ENCODE results near the gene MRM3.
A peak's percentile ranks its signal among the peaks of the same experiment; 100 is the strongest.
"Not testable (repeated sequence)": the region's sequence is repeated elsewhere in the genome, so short reads cannot be mapped to it uniquely, and the experiment has no call there.

The MRM3 gene

GRCh38 chr17:773467-774312, 8.5 kb upstream of the MRM3 start:
- Mint-ChIP-seq H3K4me1 (peaks cover 18 to 38% of the 10 kb centered on the region in 2 donors), H3K9me3 (no peaks in the 10 kb centered on the region), H3K4me3 (peak overlapping the region; percentile 71 to 73), H3K27me3 (no peaks in the 10 kb centered on the region), H3K27ac (peak overlapping the region; percentile 93), H3K36me3 (peaks cover 70 to 83% of the 10 kb centered on the region in 2 donors)
- DNase-seq (peak; percentile 43), ATAC-seq (replicated peaks) (peak; percentile 94 to 95)

- H3K4me3 Mint-ChIP-seq: peak overlapping the region; percentile 71 to 73
- peak overlapping the region; percentile 93 for H3K27ac Mint-ChIP-seq
These were observed 7.9 kb upstream of the MRM3 start for GRCh38 chr17:774313-774584.

GRCh38 chr17:778096-778495, 4.1 kb upstream of the MRM3 start:
- no peaks in the 10 kb centered on the region for H3K9me3 Mint-ChIP-seq
- no peaks in the 10 kb centered on the region for H3K27me3 Mint-ChIP-seq
- DNase-seq (no peak), ATAC-seq (replicated peaks) (no peak)
- H3K36me3 Mint-ChIP-seq: peaks cover 54 to 66% of the 10 kb centered on the region in 2 donors
- no peak overlapping the region for H3K4me3 Mint-ChIP-seq
- H3K27ac Mint-ChIP-seq: no peak overlapping the region
- peaks cover 28 to 42% of the 10 kb centered on the region in 2 donors for H3K4me1 Mint-ChIP-seq

More at GRCh38 chr17:774313-774584, 7.9 kb upstream of the MRM3 start:
- peaks cover 65 to 77% of the 10 kb centered on the region in 2 donors for H3K36me3 Mint-ChIP-seq
- ATAC-seq (replicated peaks) (no peak), DNase-seq (no peak)
- H3K4me1 Mint-ChIP-seq: peaks cover 18 to 38% of the 10 kb centered on the region in 2 donors
- H3K9me3 Mint-ChIP-seq: no peaks in the 10 kb centered on the region
- no peaks in the 10 kb centered on the region for H3K27me3 Mint-ChIP-seq

- peaks cover 13 to 26% of the 10 kb centered on the region in 2 donors for H3K36me3 Mint-ChIP-seq
These were observed 2.0 kb downstream of the MRM3 start for GRCh38 chr17:784143-784542.

GRCh38 chr17:785901-786300, 3.7 kb downstream of the MRM3 start:
- not testable (repeated sequence) for H3K9me3 Mint-ChIP-seq; DNase-seq; H3K27ac Mint-ChIP-seq; H3K27me3 Mint-ChIP-seq; H3K4me3 Mint-ChIP-seq; ATAC-seq (replicated peaks)
- Mint-ChIP-seq H3K4me1 (peaks cover 13 to 18% of the 10 kb centered on the region in 2 donors), H3K36me3 (peaks cover 16 to 35% of the 10 kb centered on the region in 2 donors)

More at GRCh38 chr17:784143-784542, 2.0 kb downstream of the MRM3 start:
- H3K9me3 Mint-ChIP-seq: no peaks in the 10 kb centered on the region
- H3K4me3 Mint-ChIP-seq: peak overlapping the region; percentile 39 to 52
- H3K4me1 Mint-ChIP-seq: peaks cover 16 to 23% of the 10 kb centered on the region in 2 donors
- ATAC-seq (replicated peaks) (no peak), DNase-seq (no peak)
- H3K27ac Mint-ChIP-seq: peak overlapping the region; percentile 14
- no peaks in the 10 kb centered on the region for H3K27me3 Mint-ChIP-seq

GRCh38 chr17:787641-788221, 5.6 kb downstream of the MRM3 start:
- no peak overlapping the region for H3K4me3 Mint-ChIP-seq
- H3K27ac Mint-ChIP-seq: no peak overlapping the region
- peaks cover 22 to 38% of the 10 kb centered on the region in 2 donors for H3K36me3 Mint-ChIP-seq

DNA sequence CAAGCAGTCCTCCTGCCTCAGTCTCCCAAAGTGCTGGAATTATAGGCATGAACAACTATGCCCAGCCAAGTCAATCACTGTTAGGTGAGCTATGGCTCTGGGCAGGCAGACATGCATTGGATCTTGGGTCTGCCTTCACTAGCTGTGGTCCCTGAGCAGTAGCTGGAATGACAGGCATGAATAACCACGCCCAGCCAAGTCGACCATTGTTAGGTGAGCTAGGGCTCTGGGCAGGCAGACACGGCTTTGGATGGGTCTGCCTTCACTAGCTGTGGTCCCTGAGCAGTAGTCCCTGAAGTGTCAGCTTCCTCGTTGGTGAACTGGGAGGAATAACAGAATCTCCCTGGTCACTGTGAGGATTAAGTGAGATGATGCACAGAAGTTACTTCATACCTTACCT, 6.4 kb downstream of the MRM3 start:
- H3K9me3 Mint-ChIP-seq: no peaks in the 10 kb centered on the region
- H3K4me1 Mint-ChIP-seq: peaks cover 4 to 13% of the 10 kb centered on the region in 2 donors
- H3K27me3 Mint-ChIP-seq: no peaks in the 10 kb centered on the region
- H3K4me3 Mint-ChIP-seq: no peak overlapping the region
- peaks cover 27 to 42% of the 10 kb centered on the region in 2 donors for H3K36me3 Mint-ChIP-seq
- ATAC-seq (replicated peaks): no peak
- no peak for DNase-seq
- H3K27ac Mint-ChIP-seq: no peak overlapping the region

More at GRCh38 chr17:787641-788221, 5.6 kb downstream of the MRM3 start:
- no peak for ATAC-seq (replicated peaks)
- H3K4me1 Mint-ChIP-seq: peaks cover 4 to 13% of the 10 kb centered on the region in 2 donors
- H3K27me3 Mint-ChIP-seq: no peaks in the 10 kb centered on the region
- DNase-seq: no peak
- no peaks in the 10 kb centered on the region for H3K9me3 Mint-ChIP-seq

GRCh38 chr17:789160-789840, 7.1 kb downstream of the MRM3 start:
- Mint-ChIP-seq H3K27me3 (no peaks in the 10 kb centered on the region), H3K36me3 (peaks cover 27 to 43% of the 10 kb centered on the region in 2 donors), H3K4me3 (no peak overlapping the region), H3K27ac (no peak overlapping the region), H3K9me3 (no peaks in the 10 kb centered on the region), H3K4me1 (peaks cover 2 to 6% of the 10 kb centered on the region in 2 donors)
- ATAC-seq (replicated peaks) (no peak), DNase-seq (no peak)

- not testable (repeated sequence) for DNase-seq; H3K4me3 Mint-ChIP-seq; ATAC-seq (replicated peaks); H3K9me3 Mint-ChIP-seq; H3K27ac Mint-ChIP-seq; H3K27me3 Mint-ChIP-seq
- Mint-ChIP-seq H3K4me1 (peaks cover 4 to 12% of the 10 kb centered on the region in 2 donors), H3K36me3 (peaks cover 30 to 47% of the 10 kb centered on the region in 2 donors)
These were observed 8.0 kb downstream of the MRM3 start for GRCh38 chr17:789931-790873.

DNA sequence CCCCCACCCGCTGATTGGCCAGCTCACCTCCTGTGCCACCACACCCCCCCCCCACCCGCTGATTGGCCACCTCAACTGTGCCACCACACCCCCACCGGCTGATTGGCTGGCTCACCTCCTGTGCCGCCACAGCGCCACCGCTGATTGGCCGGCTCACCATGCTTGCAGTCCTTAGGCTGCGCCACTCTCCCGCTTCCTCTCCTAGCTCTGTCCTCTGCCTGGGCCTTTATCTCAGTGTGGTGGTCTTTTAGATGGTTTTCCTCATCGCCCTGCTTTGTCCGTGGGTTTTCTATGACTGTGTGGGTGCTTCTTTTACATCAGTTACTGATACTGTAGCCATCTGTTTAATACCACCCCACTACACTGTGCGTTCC, 8.7 kb downstream of the MRM3 start:
- H3K36me3 Mint-ChIP-seq: peaks cover 30 to 52% of the 10 kb centered on the region in 2 donors
- not testable (repeated sequence) for H3K9me3 Mint-ChIP-seq; H3K27ac Mint-ChIP-seq; ATAC-seq (replicated peaks); H3K27me3 Mint-ChIP-seq; H3K4me3 Mint-ChIP-seq; DNase-seq
- peaks cover 4 to 12% of the 10 kb centered on the region in 2 donors for H3K4me1 Mint-ChIP-seq

DNA sequence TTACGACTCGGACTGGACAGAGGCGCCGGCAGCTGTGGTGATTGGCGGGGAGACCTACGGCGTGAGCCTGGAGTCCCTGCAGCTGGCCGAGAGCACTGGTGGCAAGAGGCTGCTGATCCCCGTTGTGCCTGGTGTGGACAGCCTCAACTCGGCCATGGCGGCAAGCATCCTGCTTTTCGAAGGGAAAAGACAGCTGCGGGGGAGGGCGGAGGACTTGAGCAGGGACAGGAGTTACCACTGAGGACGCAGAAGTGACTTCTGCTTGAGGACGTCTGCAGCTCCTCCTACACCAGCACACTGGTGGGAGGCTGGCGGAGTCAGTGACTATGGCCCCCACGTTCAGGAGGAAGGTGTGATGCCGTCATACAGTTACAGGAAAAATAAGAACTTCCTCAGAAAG, 9.7 kb downstream of the MRM3 start:
- ATAC-seq (replicated peaks) (no peak), DNase-seq (no peak)
- Mint-ChIP-seq H3K27me3 (no peaks in the 10 kb centered on the region), H3K4me3 (no peak overlapping the region), H3K36me3 (peaks cover 35 to 57% of the 10 kb centered on the region in 2 donors), H3K27ac (no peak overlapping the region), H3K9me3 (no peaks in the 10 kb centered on the region), H3K4me1 (peaks cover 4 to 12% of the 10 kb centered on the region in 2 donors)

DNA sequence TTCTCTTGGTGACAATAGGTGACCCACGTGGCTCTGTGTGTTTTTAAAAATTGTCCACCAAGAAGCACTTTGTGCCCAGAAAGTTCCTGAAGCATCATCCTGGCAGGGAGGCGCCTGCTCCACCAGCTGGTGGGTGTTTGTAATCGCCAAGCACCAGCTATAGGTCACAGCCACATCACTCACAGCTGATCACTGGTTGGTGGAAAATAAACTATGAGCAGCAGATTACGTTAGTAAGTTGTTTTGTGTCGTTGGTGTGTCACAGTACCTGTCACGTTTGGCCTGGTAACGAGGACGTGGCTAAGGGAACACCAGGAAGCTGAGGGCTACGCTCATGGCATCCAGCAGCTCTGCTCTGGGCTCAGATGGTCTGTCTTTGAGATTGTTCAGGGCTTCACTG, 10.1 kb downstream of the MRM3 start:
- H3K27ac Mint-ChIP-seq: peak overlapping the region; percentile 62
- ATAC-seq (replicated peaks) (no peak), DNase-seq (no peak)
- peaks cover 4 to 12% of the 10 kb centered on the region in 2 donors for H3K4me1 Mint-ChIP-seq
- H3K27me3 Mint-ChIP-seq: no peaks in the 10 kb centered on the region
- no peaks in the 10 kb centered on the region for H3K9me3 Mint-ChIP-seq
- no peak overlapping the region for H3K4me3 Mint-ChIP-seq
- peaks cover 32 to 55% of the 10 kb centered on the region in 2 donors for H3K36me3 Mint-ChIP-seq

DNA sequence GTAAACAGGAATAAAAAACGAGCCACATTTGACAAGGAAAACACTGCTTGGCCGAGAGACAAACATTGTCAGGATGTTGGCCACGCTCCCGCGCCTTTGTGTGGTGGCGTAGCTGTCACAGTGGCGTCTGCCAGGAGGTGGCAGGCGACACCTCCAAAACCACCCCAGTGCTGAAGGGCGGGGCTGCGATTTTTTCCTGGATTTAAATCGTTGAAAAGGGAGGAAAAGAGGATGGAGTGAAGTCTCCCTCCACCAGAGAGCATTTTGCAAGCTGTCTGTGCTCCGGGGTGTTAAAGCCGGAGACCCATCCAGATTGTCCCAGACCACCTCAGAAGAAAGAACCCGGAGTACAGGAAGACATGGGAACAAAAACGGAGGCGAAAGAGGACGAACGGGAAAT, 12.7 kb downstream of the MRM3 start:
- ATAC-seq (replicated peaks): peak; percentile 81 to 83

More for the DNA sequence above, 12.7 kb downstream of the MRM3 start:
- Mint-ChIP-seq H3K4me3 (peak overlapping the region; percentile 36 to 69), H3K27ac (peak overlapping the region; percentile 25), H3K4me1 (peaks cover 4 to 12% of the 10 kb centered on the region in 2 donors), H3K27me3 (no peaks in the 10 kb centered on the region), H3K9me3 (no peaks in the 10 kb centered on the region), H3K36me3 (peaks cover 30 to 44% of the 10 kb centered on the region in 2 donors)
- peak; percentile 23 for DNase-seq
